ENCODE results near the gene NSD1.

Gene NSD1

GRCh38 chr5:177309351-177310191 lies 176.0 kb downstream of the NSD1 start:
- peak overlapping the region; percentile 57 for H3K4me3 Mint-ChIP-seq
- ATAC-seq (ENCODE audit: low read depth) (peak; percentile 14), DNase-seq (ENCODE audit: low spot score in 2 of 2) (peak; percentile 68)
- H3K27me3 Mint-ChIP-seq = no peaks in the 10 kb centered on the region
- H3K27ac Mint-ChIP-seq = peak overlapping the region; percentile 8
- no peaks in the 10 kb centered on the region for H3K9me3 Mint-ChIP-seq
- H3K4me1 Mint-ChIP-seq = peaks cover 41% of the 10 kb centered on the region
- peaks cover 7% of the 10 kb centered on the region for H3K36me3 Mint-ChIP-seq

GRCh38 chr5:177310332-177310731 lies 176.8 kb downstream of the NSD1 start:
- peaks cover 7% of the 10 kb centered on the region for H3K36me3 Mint-ChIP-seq
- DNase-seq (ENCODE audit: low spot score in 2 of 2) (no peak), ATAC-seq (ENCODE audit: low read depth) (no peak)
- peaks cover 34% of the 10 kb centered on the region for H3K4me1 Mint-ChIP-seq
- no peaks in the 10 kb centered on the region for H3K9me3 Mint-ChIP-seq
- no peak overlapping the region for H3K27ac Mint-ChIP-seq
- H3K27me3 Mint-ChIP-seq = no peaks in the 10 kb centered on the region
- no peak overlapping the region for H3K4me3 Mint-ChIP-seq

GRCh38 chr5:177310757-177311391 lies 177.3 kb downstream of the NSD1 start:
- no peaks in the 10 kb centered on the region for H3K9me3 Mint-ChIP-seq
- peak in 1 of 2 donors; percentile 45 for DNase-seq (ENCODE audit: low spot score in 2 of 2)

GRCh38 chr5:177311392-177311722 lies 177.8 kb downstream of the NSD1 start:
- Mint-ChIP-seq H3K27me3 (no peaks in the 10 kb centered on the region), H3K4me1 (peaks cover 25% of the 10 kb centered on the region), H3K9me3 (no peaks in the 10 kb centered on the region), H3K4me3 (peak overlapping the region; percentile 87), H3K36me3 (peaks cover 3% of the 10 kb centered on the region), H3K27ac (no peak overlapping the region)
- DNase-seq (ENCODE audit: low spot score in 2 of 2) = no peak
- ATAC-seq (ENCODE audit: low read depth) = no peak

More at GRCh38 chr5:177310757-177311391, 177.3 kb downstream of the NSD1 start:
- no peaks in the 10 kb centered on the region for H3K27me3 Mint-ChIP-seq
- H3K27ac Mint-ChIP-seq = peak overlapping the region; percentile 4
- peaks cover 29% of the 10 kb centered on the region for H3K4me1 Mint-ChIP-seq
- peaks cover 7% of the 10 kb centered on the region for H3K36me3 Mint-ChIP-seq
- H3K4me3 Mint-ChIP-seq = peak overlapping the region; percentile 80
- peak; percentile 27 for ATAC-seq (ENCODE audit: low read depth)

- Mint-ChIP-seq H3K4me1 (peaks cover 22% of the 10 kb centered on the region), H3K4me3 (peak within 1 kb of the TSS; percentile 87), H3K27ac (peak within 1 kb of the TSS; percentile 4), H3K9me3 (no peaks in the 10 kb centered on the region), H3K36me3 (peaks cover under 1% of the 10 kb centered on the region), H3K27me3 (no peaks in the 10 kb centered on the region)
- ATAC-seq (ENCODE audit: low read depth) (peak; percentile 87), DNase-seq (ENCODE audit: low spot score in 2 of 2) (peak; percentile 83 to 92)
These were observed 178.4 kb downstream of the NSD1 start, which contains the start of gene MXD3 for GRCh38 chr5:177311723-177312648. Gene MXD3 (minus strand): TSS chr5:177311898. CDS start chr5:177311830, 68 bp downstream.

- Mint-ChIP-seq H3K27ac (no peak overlapping the region), H3K27me3 (no peaks in the 10 kb centered on the region), H3K4me3 (peak overlapping the region; percentile 87), H3K9me3 (no peaks in the 10 kb centered on the region), H3K36me3 (no peaks in the 10 kb centered on the region), H3K4me1 (peaks cover 21% of the 10 kb centered on the region)
- ATAC-seq (ENCODE audit: low read depth) (peak; percentile 10), DNase-seq (ENCODE audit: low spot score in 2 of 2) (no peak)
These were observed 179.1 kb downstream of the NSD1 start for GRCh38 chr5:177312649-177313181.

- no peaks in the 10 kb centered on the region for H3K27me3 Mint-ChIP-seq
- no peaks in the 10 kb centered on the region for H3K9me3 Mint-ChIP-seq
- ATAC-seq (ENCODE audit: low read depth) (no peak), DNase-seq (ENCODE audit: low spot score in 2 of 2) (no peak)
- H3K27ac Mint-ChIP-seq = no peak overlapping the region
- no peak overlapping the region for H3K4me3 Mint-ChIP-seq
- H3K36me3 Mint-ChIP-seq = no peaks in the 10 kb centered on the region
- peaks cover 24% of the 10 kb centered on the region for H3K4me1 Mint-ChIP-seq
These were observed 180.1 kb downstream of the NSD1 start for GRCh38 chr5:177313561-177314259.

- Mint-ChIP-seq H3K27ac (no peak overlapping the region), H3K36me3 (peaks cover 4% of the 10 kb centered on the region), H3K4me1 (peaks cover 16% of the 10 kb centered on the region), H3K9me3 (no peaks in the 10 kb centered on the region), H3K27me3 (no peaks in the 10 kb centered on the region), H3K4me3 (no peak overlapping the region)
- ATAC-seq (ENCODE audit: low read depth) (no peak), DNase-seq (ENCODE audit: low spot score in 2 of 2) (no peak)
These were observed 181.1 kb downstream of the NSD1 start for GRCh38 chr5:177314376-177315342.

- Mint-ChIP-seq H3K4me1 (peaks cover 12% of the 10 kb centered on the region), H3K4me3 (no peak overlapping the region), H3K36me3 (peaks cover 6% of the 10 kb centered on the region), H3K9me3 (peaks cover 2% of the 10 kb centered on the region), H3K27me3 (no peaks in the 10 kb centered on the region), H3K27ac (no peak overlapping the region)
- DNase-seq (ENCODE audit: low spot score in 2 of 2) = no peak
- ATAC-seq (ENCODE audit: low read depth) = no peak
These were observed 181.8 kb downstream of the NSD1 start for GRCh38 chr5:177315411-177315810.

GRCh38 chr5:177316005-177316404 lies 182.4 kb downstream of the NSD1 start:
- DNase-seq (ENCODE audit: low spot score in 2 of 2) (no peak), ATAC-seq (ENCODE audit: low read depth) (no peak)
- peaks cover 2% of the 10 kb centered on the region for H3K9me3 Mint-ChIP-seq
- H3K36me3 Mint-ChIP-seq = peaks cover 6% of the 10 kb centered on the region
- H3K27me3 Mint-ChIP-seq = no peaks in the 10 kb centered on the region
- H3K4me1 Mint-ChIP-seq = peaks cover 10% of the 10 kb centered on the region
- no peak overlapping the region for H3K4me3 Mint-ChIP-seq
- H3K27ac Mint-ChIP-seq = no peak overlapping the region

GRCh38 chr5:177317959-177318377 lies 184.4 kb downstream of the NSD1 start:
- no peaks in the 10 kb centered on the region for H3K27me3 Mint-ChIP-seq
- no peak overlapping the region for H3K4me3 Mint-ChIP-seq
- H3K4me1 Mint-ChIP-seq = peaks cover 10% of the 10 kb centered on the region
- DNase-seq (ENCODE audit: low spot score in 2 of 2) = peak; percentile 59 to 61
- H3K9me3 Mint-ChIP-seq = peaks cover 2% of the 10 kb centered on the region
- no peak overlapping the region for H3K27ac Mint-ChIP-seq
- ATAC-seq (ENCODE audit: low read depth) = peak; percentile 69
- H3K36me3 Mint-ChIP-seq = peaks cover 6% of the 10 kb centered on the region

- H3K27me3 Mint-ChIP-seq = no peaks in the 10 kb centered on the region
- DNase-seq (ENCODE audit: low spot score in 2 of 2) (no peak), ATAC-seq (ENCODE audit: low read depth) (no peak)
These were observed 186.5 kb downstream of the NSD1 start for GRCh38 chr5:177319913-177320588.

More at GRCh38 chr5:177319913-177320588, 186.5 kb downstream of the NSD1 start:
- Mint-ChIP-seq H3K36me3 (peaks cover 10% of the 10 kb centered on the region), H3K27ac (no peak overlapping the region), H3K9me3 (peaks cover 2% of the 10 kb centered on the region), H3K4me3 (no peak overlapping the region), H3K4me1 (peaks cover 9% of the 10 kb centered on the region)

Data from memory B cell (primary cell).